Left forelimb (tissue), 1 donor: ENCODE data around the gene ANAPC1.
A peak's percentile ranks its signal among the peaks of the same experiment; 100 is the strongest.
"Not testable (repeated sequence)": the region's sequence is repeated elsewhere in the genome, so short reads cannot be mapped to it uniquely, and the experiment has no call there.

Experiments used
- DNase-seq: peaks from one replicate; pipeline ENCODE4 v3.0.0-alpha.2; 2018; ENCODE audit warnings: low spot score

The ANAPC1 gene

DNA sequence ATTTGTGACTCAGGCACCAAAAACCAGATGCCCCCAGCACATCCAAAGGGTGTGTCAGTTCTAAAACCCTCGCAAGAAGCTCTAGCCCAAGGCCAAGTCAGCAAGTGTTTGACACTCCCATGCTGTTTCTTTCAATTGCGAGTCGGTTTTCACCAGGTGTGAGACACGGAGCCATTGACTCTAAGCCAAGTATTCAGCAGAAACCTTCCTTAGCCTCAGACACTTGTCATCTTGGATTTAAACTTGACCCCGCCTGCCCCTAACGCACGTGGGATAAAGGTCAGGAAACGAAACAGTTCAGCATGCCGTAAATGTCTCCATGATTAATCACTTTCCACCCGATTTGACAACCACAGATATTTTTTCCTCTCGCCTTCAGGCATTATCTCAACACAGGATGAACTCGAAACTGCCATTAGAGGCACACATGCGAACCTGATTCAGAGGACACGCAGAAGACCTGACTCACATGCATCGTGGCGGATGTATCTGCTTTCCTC, 156.3 kb downstream of the ANAPC1 start:
- DNase-seq: peak; percentile 5

DNA sequence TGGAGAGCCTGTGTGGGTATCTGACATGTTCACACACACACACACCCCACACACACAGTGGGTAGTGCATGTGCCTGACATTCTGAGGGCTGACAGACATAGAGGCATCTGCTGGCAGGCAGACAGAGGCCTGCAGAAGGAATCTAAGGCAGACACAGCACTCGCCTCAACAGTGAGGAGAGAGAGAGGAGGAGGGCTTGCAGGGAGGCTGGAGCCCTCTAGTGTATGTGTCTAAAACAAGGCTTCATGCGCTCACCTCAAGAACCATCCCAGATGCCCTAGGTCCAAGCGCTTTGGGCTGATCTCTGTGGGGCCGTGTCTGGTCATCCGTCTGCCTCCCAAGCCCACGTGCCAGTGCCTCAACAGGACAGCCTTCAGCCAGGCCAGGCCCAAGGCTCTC, 158.3 kb downstream of the ANAPC1 start:
- DNase-seq: not testable (repeated sequence)

GRCh38 chr2:111719610-111720009, 164.4 kb downstream of the ANAPC1 start:
- DNase-seq: not testable (repeated sequence)
